Measurements from ENCODE around the gene SERPINB8. TPM values are rescaled to one million over a fixed set of nuclear protein-coding genes. Genes with fewer than 3 reads are reported as not detected.
A peak's percentile ranks its signal among the peaks of the same experiment; 100 is the strongest.
"Not testable (repeated sequence)": the region's sequence is repeated elsewhere in the genome, so short reads cannot be mapped to it uniquely, and the experiment has no call there.

Gene SERPINB8
- 33.8 and 36.0 TPM in 2 replicates for total RNA-seq

- peak; percentile 71 for DNase-seq (ENCODE audit: low read depth, low spot score)
These were observed at the start of gene SERPINB8 for GRCh38 chr18:63969942-63970808. Gene SERPINB8, plus strand, starts transcription at chr18:63970081. Its CDS starts 8,228 bp downstream, at chr18:63978309.

- DNase-seq (ENCODE audit: low read depth, low spot score) = no peak
These were observed 47.8 kb upstream of the SERPINB8 start for GRCh38 chr18:63922049-63922448.

DNA sequence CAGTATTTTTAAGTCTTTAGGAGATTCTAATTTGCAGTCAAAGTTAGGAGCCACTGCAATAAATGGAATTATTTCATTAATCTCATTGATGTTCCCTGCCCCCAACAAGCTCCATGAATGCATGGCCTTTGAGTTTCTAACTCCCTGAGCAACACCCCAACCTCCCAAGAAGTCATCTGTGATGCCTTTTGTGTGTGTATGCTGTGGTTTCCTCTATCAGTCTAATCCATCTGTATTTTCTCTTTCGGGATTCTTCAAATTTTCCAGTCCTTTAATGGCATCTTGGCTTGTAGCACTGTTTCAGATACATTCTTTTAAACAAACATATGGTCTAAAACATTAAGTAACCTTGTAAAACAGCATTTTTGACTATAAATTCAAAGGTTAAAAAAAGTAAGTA, 45.3 kb upstream of the SERPINB8 start:
- DNase-seq (ENCODE audit: low read depth, low spot score) = no peak

- no peak for DNase-seq (ENCODE audit: low read depth, low spot score)
These were observed 41.5 kb upstream of the SERPINB8 start for GRCh38 chr18:63928331-63928730.

- DNase-seq (ENCODE audit: low read depth, low spot score) = not testable (repeated sequence)
These were observed 40.5 kb upstream of the SERPINB8 start for GRCh38 chr18:63929369-63929768.

DNA sequence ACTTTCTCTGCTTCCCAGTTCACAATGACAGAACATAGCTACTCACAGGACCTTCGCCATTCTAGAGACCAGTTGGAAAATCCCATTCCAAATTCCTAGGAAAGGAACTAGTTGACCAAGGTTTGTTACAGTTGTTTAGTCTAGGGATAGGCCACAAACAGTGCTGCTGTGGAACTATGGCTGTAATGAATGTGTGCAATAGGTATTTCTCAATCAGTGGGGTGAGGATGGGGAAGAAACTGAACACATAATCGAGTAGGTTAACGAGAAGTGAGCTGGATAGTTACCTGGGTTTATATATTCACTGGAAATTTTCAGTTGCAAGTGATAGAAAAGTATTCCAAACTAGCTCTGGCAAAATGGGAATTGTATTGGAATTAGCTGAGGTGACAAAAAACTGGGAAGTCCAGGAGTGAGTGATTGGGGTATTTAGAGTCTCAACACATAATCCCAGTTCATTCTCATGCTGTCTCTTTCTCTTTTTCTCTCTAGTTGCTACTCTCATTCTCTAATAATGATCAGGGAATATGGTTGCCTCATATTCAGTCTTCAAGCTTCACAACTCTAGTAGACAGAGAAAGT, 39.0 kb upstream of the SERPINB8 start:
- DNase-seq (ENCODE audit: low read depth, low spot score) = no peak

DNA sequence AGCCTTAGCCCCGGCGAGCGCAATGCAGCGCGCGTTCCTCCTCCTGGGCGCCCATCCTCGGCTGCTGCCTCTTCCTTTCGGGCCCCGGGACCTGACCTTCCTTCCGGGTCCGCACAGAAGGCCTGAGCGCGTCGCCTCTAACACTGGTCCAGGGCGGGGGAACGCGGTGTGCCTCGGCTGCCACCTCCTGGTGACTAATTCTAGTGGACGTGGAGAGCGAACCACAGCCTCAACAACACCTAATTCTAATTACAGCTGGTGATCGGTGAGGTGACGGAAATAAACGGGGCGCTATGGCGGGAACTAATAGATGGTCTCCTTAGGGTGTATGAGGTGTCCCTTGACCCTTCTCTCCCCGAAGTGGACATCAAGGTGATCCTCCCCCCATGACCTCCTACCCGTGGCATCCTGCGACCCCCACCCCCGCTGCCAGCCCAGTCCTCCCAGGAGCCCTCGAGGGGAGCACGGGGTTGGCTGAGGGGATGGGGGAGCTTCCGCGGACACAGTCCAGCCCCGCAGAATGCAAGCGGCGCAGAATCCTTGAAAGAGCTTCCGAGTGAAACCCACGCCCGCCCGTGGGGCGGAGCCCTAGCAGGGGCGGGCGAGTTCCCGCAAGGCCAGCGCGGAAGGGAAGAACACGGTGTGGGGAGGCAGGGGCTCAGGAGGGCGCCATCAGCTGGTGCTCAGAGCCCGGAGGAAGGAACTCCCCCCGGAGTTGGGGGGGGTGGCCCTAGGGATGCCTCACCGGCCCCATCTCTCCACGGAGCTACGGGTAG, 33.5 kb upstream of the SERPINB8 start:
- peak; percentile 5 for DNase-seq (ENCODE audit: low read depth, low spot score)

GRCh38 chr18:63936932-63937393, 32.9 kb upstream of the SERPINB8 start:
- DNase-seq (ENCODE audit: low read depth, low spot score) = no peak

DNA sequence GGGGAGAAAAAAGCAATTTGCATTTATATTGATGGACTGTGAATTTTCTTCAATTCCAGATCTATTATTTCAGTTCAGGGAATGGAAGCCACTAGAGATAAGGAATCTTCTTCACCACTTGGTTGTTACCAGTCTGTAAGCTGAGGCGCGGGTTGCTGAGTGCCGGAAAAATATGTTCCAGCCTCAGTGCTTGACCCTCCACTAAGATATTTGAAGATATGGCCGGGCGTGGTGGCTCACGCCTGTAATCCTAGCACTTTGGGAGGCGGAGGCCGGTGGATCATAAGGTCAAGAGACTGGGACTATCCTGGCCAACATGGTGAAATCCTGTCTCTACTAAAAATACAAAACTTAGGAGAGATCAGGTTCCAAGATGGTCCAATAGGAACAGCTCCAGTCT, 29.9 kb upstream of the SERPINB8 start:
- no peak for DNase-seq (ENCODE audit: low read depth, low spot score)

DNA sequence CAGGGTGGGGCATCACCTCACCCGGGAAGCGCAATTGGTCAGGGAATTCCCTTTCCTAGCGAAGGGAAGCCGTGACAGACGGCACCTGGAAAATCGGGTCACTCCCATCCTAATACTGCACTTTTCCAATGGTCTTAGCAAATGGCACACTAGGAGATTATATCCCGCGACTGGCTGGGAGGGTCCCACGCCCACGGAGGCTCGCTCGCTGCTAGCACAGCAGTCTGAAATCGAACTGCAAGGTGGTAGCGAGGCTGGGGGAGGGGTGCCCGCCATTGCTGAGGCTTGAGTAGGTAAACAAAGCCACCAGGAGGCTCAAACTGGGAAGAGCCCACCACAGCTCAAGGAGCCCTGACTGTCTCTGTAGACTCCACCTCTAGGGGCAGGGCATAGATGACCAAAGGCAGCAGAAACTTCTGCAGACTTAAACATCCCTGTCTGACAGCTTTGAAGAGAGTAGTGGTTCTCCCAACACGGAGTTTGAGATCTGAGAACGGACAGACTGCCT, 29.3 kb upstream of the SERPINB8 start:
- not testable (repeated sequence) for DNase-seq (ENCODE audit: low read depth, low spot score)

DNA sequence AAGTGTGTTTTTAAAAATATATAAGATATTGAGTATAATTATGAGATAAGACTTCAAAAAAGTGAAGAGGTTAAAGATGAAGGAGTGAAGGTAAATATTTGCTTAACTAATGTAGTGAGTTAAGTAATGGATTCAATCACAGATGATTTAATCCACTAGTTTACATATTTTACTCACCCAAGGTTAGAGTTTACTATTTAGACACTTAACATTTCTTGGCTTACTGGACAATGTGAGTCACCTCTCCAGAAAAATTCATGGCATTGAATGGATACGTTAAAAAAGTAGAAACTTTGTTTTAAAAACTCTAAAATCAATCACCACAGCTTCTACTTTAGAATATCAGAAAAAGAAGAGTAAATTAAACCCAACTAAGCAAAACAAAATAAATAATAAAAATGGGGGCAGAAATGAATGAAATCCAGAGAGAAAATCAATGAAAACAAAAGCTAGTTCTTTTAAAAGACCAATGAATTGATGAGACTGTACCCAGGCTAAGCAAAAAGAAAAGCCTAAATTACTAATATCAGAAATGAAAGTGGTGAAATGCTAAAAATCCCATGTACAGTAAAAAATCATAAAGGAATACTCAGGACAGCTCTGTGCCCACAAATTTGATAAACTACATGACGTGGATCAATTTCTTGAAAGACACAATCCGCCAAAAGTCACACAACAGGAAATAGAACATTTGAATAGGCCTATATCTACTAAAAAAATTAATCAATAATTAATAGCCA, 22.7 kb upstream of the SERPINB8 start:
- DNase-seq (ENCODE audit: low read depth, low spot score) = no peak

GRCh38 chr18:63949068-63949737, 20.7 kb upstream of the SERPINB8 start, which contains the start of gene HMSD:
Gene HMSD, plus strand, starts transcription at chr18:63949301. Its CDS starts 4,155 bp downstream, at chr18:63953456.
- no peak for DNase-seq (ENCODE audit: low read depth, low spot score)

DNA sequence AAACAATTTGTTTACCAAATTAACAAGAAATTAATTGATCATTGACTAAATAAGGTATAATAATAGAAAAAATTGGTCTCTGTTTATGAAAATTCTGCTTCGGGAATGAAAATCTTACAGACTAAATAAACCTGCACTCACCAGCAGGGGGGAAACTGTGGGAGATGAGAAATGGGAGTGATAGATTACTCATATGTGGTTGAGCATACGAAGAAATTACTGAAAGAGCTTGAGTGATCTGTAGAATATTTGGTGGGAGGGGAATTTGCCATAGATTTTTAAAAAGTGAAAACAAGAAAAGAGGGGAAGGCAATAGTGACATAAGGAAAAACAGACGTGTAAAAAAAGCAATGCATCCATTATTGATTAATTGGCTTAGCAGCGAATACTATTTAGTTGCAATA, 18.6 kb upstream of the SERPINB8 start:
- no peak for DNase-seq (ENCODE audit: low read depth, low spot score)

DNA sequence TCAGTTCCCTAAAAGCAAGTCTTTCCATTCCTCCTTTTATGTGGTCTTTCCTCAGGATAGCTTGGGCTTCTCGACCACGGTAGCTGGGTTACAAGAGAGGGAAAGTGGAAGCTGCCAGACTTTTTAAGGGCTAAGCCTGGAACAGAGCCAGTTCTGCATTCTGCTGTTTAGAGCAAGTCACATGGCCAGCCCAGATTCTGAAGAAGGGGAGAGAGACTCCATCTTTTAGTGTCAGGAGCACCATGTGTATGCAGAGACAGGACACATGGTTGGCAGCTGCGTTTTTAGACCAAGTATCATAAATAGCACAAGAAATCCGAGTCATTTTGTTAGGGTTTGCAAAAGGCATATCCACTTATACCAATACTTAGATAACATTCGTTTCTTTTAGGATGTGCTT, 16.1 kb upstream of the SERPINB8 start:
- no peak for DNase-seq (ENCODE audit: low read depth, low spot score)

- DNase-seq (ENCODE audit: low read depth, low spot score) = no peak
These were observed 13.1 kb upstream of the SERPINB8 start for GRCh38 chr18:63956755-63957154.

DNA sequence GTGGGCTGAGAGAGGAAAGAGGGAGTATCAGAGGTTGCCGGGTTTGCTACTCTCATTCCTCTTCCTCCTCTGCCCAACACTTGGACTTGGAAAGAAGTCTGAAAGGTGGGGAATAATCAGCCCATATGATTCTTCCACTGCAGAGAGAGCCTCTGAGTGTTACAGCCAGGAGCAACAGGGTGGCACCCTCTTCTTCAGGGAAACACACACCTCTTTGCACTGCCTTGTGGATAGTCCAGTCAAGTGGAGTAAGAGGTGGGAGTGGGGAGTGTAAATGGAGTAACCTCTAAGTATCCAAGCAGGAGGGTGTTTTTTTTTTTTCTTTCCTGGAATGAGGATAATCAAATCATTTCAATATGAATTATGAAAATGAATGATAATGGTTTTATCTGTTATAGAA, 9.0 kb upstream of the SERPINB8 start:
- DNase-seq (ENCODE audit: low read depth, low spot score) = no peak

GRCh38 chr18:63961435-63961980, 8.4 kb upstream of the SERPINB8 start:
- no peak for DNase-seq (ENCODE audit: low read depth, low spot score)

DNA sequence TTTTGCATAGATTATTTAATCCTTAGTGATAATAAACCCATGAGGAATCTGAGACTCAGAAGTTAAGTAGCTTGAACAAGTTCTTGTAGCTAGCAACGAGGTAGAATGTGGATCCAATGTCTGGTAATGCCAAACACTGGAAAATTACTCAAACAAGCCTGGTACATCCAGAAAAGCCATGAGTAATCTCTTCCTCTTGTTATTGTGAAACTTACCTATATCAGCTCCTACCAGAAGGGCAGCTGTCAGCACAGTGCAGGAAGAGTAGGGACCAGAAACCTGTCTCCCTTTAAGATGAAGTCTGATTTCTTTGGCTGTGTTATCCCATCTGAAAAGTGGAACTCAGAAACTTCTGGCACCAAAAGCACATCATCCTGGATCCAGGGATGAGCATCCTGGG, 7.7 kb upstream of the SERPINB8 start:
- no peak for DNase-seq (ENCODE audit: low read depth, low spot score)

- peak; percentile 33 for DNase-seq (ENCODE audit: low read depth, low spot score)
These were observed 6.1 kb upstream of the SERPINB8 start for GRCh38 chr18:63963615-63964256.

DNA sequence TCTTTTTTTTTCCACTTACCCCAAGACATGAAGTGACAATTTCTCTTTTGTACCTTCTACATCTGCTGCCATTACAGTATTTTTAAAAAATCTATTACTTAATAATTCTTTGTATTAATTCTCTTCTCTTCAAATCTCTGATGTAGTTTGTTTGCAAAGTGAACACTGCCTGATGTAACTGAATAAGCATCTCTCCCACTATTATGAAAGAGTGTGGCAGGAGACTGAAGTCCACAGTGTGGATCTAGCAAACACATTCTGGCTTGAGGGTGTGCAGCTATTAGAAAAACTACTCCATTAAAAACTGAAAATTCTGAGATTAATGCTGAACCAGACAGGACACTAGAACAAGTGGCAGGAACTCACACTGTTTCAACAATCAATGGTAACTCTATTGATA, 5.0 kb upstream of the SERPINB8 start:
- no peak for DNase-seq (ENCODE audit: low read depth, low spot score)

Data from pulmonary artery endothelial cell (primary cell).